Gastroesophageal sphincter (tissue), 3 donors: Measurements from ENCODE around the gene PLCB4.

ENCODE experiments used
- POLR2A ChIP-seq, 2 donors: fragments of 450-650 bp; IDR thresholded peaks; one replicate each; pipeline ENCODE4 v1.6.1; 2017; ENCODE audit warnings: antibody characterized with exemption in 2 of 2, mild to moderate bottlenecking in 2 of 2, moderate library complexity in 1 of 2
- POLR2AphosphoS5 ChIP-seq: sonication (generic); formaldehyde crosslinking; IDR thresholded peaks from one replicate; pipeline ENCODE4 v1.6.1; 2017; ENCODE audit warnings: antibody characterized with exemption
- TF ChIP-seq, protein P1 (sequence below), 4 experiments: fragments of 200-600 bp in 2 of 4; fragments of 450-650 bp in 2 of 4; sonication (generic) in 1 of 4; IDR thresholded peaks; one replicate each; pipeline ENCODE4 v1.5.1; 2017 to 2019; ENCODE audit warnings: antibody characterized with exemption in 4 of 4, mild to moderate bottlenecking in 2 of 4, moderate library complexity in 2 of 4

DNA sequence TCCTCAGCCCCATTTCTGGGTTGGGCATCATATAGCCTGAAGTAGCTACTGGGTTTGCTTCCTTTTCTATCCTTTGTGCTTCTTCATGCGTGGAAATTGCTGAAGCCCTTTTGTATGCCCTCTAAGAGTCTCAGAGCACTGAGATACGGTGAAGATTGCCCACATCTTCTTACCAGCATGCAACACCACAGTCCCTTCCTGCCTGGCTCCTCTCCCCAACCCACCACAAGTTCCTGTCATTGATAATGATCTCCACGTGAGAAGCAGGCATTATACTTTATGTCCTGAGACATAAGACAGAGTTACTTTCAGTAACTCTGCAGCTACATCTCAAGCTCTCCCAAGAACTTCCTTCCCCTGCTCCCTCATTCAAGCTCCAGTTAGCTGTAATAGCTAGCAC is 15.8 kb upstream of the PLCB4 start:
- TF ChIP-seq, protein P1, sequence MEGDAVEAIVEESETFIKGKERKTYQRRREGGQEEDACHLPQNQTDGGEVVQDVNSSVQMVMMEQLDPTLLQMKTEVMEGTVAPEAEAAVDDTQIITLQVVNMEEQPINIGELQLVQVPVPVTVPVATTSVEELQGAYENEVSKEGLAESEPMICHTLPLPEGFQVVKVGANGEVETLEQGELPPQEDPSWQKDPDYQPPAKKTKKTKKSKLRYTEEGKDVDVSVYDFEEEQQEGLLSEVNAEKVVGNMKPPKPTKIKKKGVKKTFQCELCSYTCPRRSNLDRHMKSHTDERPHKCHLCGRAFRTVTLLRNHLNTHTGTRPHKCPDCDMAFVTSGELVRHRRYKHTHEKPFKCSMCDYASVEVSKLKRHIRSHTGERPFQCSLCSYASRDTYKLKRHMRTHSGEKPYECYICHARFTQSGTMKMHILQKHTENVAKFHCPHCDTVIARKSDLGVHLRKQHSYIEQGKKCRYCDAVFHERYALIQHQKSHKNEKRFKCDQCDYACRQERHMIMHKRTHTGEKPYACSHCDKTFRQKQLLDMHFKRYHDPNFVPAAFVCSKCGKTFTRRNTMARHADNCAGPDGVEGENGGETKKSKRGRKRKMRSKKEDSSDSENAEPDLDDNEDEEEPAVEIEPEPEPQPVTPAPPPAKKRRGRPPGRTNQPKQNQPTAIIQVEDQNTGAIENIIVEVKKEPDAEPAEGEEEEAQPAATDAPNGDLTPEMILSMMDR (IDR thresholded peaks at IDR 0.05) = no peak
- TF ChIP-seq POLR2A (IDR thresholded peaks at IDR 0.05) (no peak), POLR2AphosphoS5 (no peak)
